ENCODE measurements around the gene WIZ. TPM values are rescaled to one million over a fixed set of nuclear protein-coding genes. Genes with fewer than 3 reads are reported as not detected.
"Not testable (repeated sequence)": the region's sequence is repeated elsewhere in the genome, so short reads cannot be mapped to it uniquely, and the experiment has no call there.

WIZ gene
- total and polyA plus RNA-seq, 5 donors from 2014 or later = 0.25 to 17.6 (median 1.0) TPM

DNA sequence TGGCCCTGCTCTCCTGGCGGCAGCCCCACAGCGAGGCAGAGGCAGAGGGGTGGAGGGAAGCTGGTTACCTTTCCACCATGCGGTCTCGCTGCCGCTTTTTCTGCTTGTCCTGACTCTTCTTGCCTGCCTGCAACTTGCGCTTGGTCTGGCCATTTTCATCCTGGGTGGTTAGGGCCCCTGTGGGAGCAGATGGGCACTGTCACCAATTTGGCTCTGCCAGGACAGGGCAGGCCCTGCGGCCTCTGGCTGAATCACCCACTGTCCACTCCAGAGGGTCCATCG, 50.6 kb downstream of the WIZ start:
- H3K9me3 ChIP-seq (ENCODE audit: control insufficient read depth in 2 of 2, low read length in 2 of 2) = no peaks in the 10 kb centered on the region
- Mint-ChIP-seq H3K4me3 (no peak overlapping the region), H3K9me3 (no peaks in the 10 kb centered on the region), H3K27ac (no peak overlapping the region), H3K36me3 (peaks cover 27% of the 10 kb centered on the region), H3K27me3 (no peaks in the 10 kb centered on the region), H3K4me1 (peaks cover 0 to 15% (median 2%) of the 10 kb centered on the region in 4 donors)
- peaks cover under 1% of the 10 kb centered on the region for H3K4me1 ChIP-seq (ENCODE audit: control insufficient read depth, insufficient read depth, low read length, poor library complexity, severe bottlenecking)
- DNase-seq = no peak
- peaks cover 84% of the 10 kb centered on the region for H3K36me3 ChIP-seq (ENCODE audit: control insufficient read depth, insufficient read depth, low read length)
- ATAC-seq (ENCODE audit: low read depth in 2 of 2) = no peak
- no peak overlapping the region for H3K4me3 ChIP-seq (ENCODE audit: low read depth, low read length)
- H3K27ac ChIP-seq (ENCODE audit: insufficient read depth, low read length, poor library complexity, severe bottlenecking) = no peak overlapping the region
- H3K27me3 ChIP-seq (ENCODE audit: control insufficient read depth, insufficient read depth, low read length) = no peaks in the 10 kb centered on the region

DNA sequence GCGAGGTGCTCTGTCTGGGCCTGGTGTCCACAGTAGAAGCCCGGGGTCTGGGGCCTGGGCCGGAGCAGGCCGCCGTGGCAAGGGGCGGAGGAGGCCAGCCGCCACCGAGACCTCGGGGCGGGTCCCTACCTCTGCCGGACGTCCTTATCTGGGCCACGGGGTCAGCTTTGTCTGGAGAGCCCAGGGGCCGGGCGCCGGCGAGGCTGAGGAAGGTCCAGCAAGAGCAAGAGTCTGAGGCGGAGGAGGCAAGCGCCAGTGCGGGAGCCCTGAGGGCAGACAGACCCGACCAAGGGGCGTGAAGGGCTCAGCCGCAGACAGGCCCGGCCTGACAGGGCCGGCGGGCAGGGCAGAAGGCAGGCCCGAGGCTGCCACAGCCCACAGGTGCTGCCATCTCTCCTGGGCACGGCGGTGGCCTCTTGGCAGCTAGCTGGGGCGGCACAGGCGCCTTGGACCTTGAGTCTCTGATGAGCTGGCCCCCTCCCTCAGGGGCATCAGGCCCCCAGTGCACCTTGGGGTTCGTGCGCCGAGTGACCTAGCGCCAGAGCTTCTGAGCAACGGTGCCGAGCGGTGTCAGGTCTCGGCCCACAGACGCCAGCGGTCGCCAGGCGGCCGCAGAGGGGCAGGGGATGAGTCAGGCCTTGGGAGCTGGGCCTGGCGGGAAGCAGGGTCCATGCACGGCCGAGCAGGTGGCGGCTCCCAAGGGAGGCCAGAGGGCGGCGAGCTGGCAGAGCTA, 51.1 kb downstream of the WIZ start:
- Mint-ChIP-seq H3K27me3 (no peaks in the 10 kb centered on the region), H3K36me3 (peaks cover 26% of the 10 kb centered on the region), H3K9me3 (no peaks in the 10 kb centered on the region), H3K4me1 (peaks cover 0 to 10% (median 3%) of the 10 kb centered on the region in 4 donors), H3K27ac (no peak overlapping the region), H3K4me3 (no peak overlapping the region)
- H3K4me3 ChIP-seq (ENCODE audit: low read depth, low read length) = no peak overlapping the region
- no peak overlapping the region for H3K27ac ChIP-seq (ENCODE audit: insufficient read depth, low read length, poor library complexity, severe bottlenecking)
- ATAC-seq (ENCODE audit: low read depth in 2 of 2) = no peak
- H3K27me3 ChIP-seq (ENCODE audit: control insufficient read depth, insufficient read depth, low read length) = no peaks in the 10 kb centered on the region
- H3K36me3 ChIP-seq (ENCODE audit: control insufficient read depth, insufficient read depth, low read length) = peaks cover 84% of the 10 kb centered on the region
- no peaks in the 10 kb centered on the region for H3K4me1 ChIP-seq (ENCODE audit: control insufficient read depth, insufficient read depth, low read length, poor library complexity, severe bottlenecking)
- H3K9me3 ChIP-seq (ENCODE audit: control insufficient read depth in 2 of 2, low read length in 2 of 2) = no peaks in the 10 kb centered on the region
- DNase-seq = no peak

GRCh38 chr19:15397782-15398181, 52.0 kb downstream of the WIZ start:
- H3K27me3 Mint-ChIP-seq = no peaks in the 10 kb centered on the region
- H3K4me1 ChIP-seq (ENCODE audit: control insufficient read depth, insufficient read depth, low read length, poor library complexity, severe bottlenecking) = no peaks in the 10 kb centered on the region
- peaks cover 0 to 12% (median 7%) of the 10 kb centered on the region in 4 donors for H3K4me1 Mint-ChIP-seq
- no peak overlapping the region for H3K4me3 ChIP-seq (ENCODE audit: low read depth, low read length)
- no peaks in the 10 kb centered on the region for H3K27me3 ChIP-seq (ENCODE audit: control insufficient read depth, insufficient read depth, low read length)
- H3K9me3 ChIP-seq (ENCODE audit: control insufficient read depth in 2 of 2, low read length in 2 of 2) = no peaks in the 10 kb centered on the region
- H3K36me3 Mint-ChIP-seq = peaks cover 30% of the 10 kb centered on the region
- no peak overlapping the region for H3K27ac Mint-ChIP-seq
- no peak overlapping the region for H3K4me3 Mint-ChIP-seq
- H3K27ac ChIP-seq (ENCODE audit: insufficient read depth, low read length, poor library complexity, severe bottlenecking) = no peak overlapping the region
- H3K9me3 Mint-ChIP-seq = no peaks in the 10 kb centered on the region
- DNase-seq (no peak), ATAC-seq (ENCODE audit: low read depth in 2 of 2) (no peak)
- H3K36me3 ChIP-seq (ENCODE audit: control insufficient read depth, insufficient read depth, low read length) = peaks cover 80% of the 10 kb centered on the region

DNA sequence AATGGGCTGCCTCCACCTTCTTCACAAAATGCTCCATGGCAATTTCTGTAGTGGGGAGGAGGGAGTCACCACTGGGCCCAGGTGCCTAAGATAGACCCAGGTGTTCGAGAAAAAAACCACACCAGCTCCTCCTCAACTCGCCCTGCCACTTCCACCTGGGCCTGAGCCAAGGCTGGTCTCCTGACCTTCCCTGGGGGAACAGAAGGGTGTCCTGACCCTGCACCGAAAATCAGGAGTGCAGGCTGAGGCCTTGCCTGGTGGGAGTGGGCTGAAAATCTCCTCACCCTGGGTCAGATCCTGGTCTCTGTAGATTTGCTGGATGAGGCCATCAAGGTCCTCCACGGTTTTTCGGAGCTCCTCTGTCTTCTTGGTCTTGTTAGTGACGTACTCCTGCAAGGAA, 52.5 kb downstream of the WIZ start:
- Histone ChIP-seq H3K36me3 (ENCODE audit: control insufficient read depth, insufficient read depth, low read length) (peaks cover 77% of the 10 kb centered on the region), H3K4me3 (ENCODE audit: low read depth, low read length) (no peak overlapping the region), H3K27me3 (ENCODE audit: control insufficient read depth, insufficient read depth, low read length) (no peaks in the 10 kb centered on the region), H3K27ac (ENCODE audit: insufficient read depth, low read length, poor library complexity, severe bottlenecking) (no peak overlapping the region), H3K9me3 (ENCODE audit: control insufficient read depth in 2 of 2, low read length in 2 of 2) (no peaks in the 10 kb centered on the region), H3K4me1 (ENCODE audit: control insufficient read depth, insufficient read depth, low read length, poor library complexity, severe bottlenecking) (no peaks in the 10 kb centered on the region)
- H3K27ac Mint-ChIP-seq = no peak overlapping the region
- no peak for DNase-seq
- peaks cover 31% of the 10 kb centered on the region for H3K36me3 Mint-ChIP-seq
- H3K9me3 Mint-ChIP-seq = no peaks in the 10 kb centered on the region
- H3K4me1 Mint-ChIP-seq = peaks cover 0 to 12% (median 6%) of the 10 kb centered on the region in 4 donors
- peak overlapping the region in 1 of 4 donors; percentile 15 for H3K4me3 Mint-ChIP-seq
- ATAC-seq (ENCODE audit: low read depth in 2 of 2) = no peak
- no peaks in the 10 kb centered on the region for H3K27me3 Mint-ChIP-seq

DNA sequence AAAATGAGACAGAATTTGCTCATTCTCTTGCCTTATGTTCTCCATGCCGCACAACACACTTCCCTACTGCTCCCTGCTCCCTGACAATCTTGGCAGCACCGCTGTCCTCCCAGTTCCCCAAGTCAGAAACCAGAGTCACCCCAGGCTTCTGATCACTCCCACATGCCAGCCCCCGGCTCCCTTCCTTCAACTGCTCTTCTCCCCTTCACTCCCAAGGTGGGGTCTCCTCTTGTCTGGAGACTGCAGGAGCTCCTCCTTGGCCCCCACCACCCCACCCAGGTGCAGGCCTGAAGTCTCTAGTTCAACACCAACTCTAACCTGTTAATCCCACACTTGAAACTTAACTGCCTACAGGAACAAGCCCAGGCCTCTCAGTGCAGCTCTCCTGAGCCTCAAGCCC, 53.3 kb downstream of the WIZ start:
- Mint-ChIP-seq H3K27me3 (no peaks in the 10 kb centered on the region), H3K4me3 (no peak overlapping the region), H3K36me3 (peaks cover 31% of the 10 kb centered on the region), H3K27ac (peak overlapping the region in 1 of 3 donors; percentile 67), H3K9me3 (no peaks in the 10 kb centered on the region), H3K4me1 (peaks cover 0 to 12% (median 6%) of the 10 kb centered on the region in 4 donors)
- Histone ChIP-seq H3K9me3 (ENCODE audit: control insufficient read depth in 2 of 2, low read length in 2 of 2) (no peaks in the 10 kb centered on the region), H3K27me3 (ENCODE audit: control insufficient read depth, insufficient read depth, low read length) (no peaks in the 10 kb centered on the region), H3K4me3 (ENCODE audit: low read depth, low read length) (no peak overlapping the region), H3K27ac (ENCODE audit: insufficient read depth, low read length, poor library complexity, severe bottlenecking) (no peak overlapping the region), H3K36me3 (ENCODE audit: control insufficient read depth, insufficient read depth, low read length) (peaks cover 76% of the 10 kb centered on the region), H3K4me1 (ENCODE audit: control insufficient read depth, insufficient read depth, low read length, poor library complexity, severe bottlenecking) (no peaks in the 10 kb centered on the region)
- DNase-seq = no peak
- ATAC-seq (ENCODE audit: low read depth in 2 of 2) = no peak

GRCh38 chr19:15395251-15395650, 54.5 kb downstream of the WIZ start:
- peaks cover 35% of the 10 kb centered on the region for H3K36me3 Mint-ChIP-seq

GRCh38 chr19:15394426-15394825, 55.3 kb downstream of the WIZ start:
- H3K4me1 ChIP-seq (ENCODE audit: control insufficient read depth, insufficient read depth, low read length, poor library complexity, severe bottlenecking) = no peaks in the 10 kb centered on the region
- no peak overlapping the region for H3K4me3 ChIP-seq (ENCODE audit: low read depth, low read length)
- no peaks in the 10 kb centered on the region for H3K27me3 ChIP-seq (ENCODE audit: control insufficient read depth, insufficient read depth, low read length)
- peaks cover 0 to 1% (median 0%) of the 10 kb centered on the region in 7 donors for H3K9me3 Mint-ChIP-seq
- H3K36me3 Mint-ChIP-seq = peaks cover 35% of the 10 kb centered on the region
- no peak overlapping the region for H3K27ac ChIP-seq (ENCODE audit: insufficient read depth, low read length, poor library complexity, severe bottlenecking)
- DNase-seq (no peak), ATAC-seq (ENCODE audit: low read depth in 2 of 2) (no peak)
- no peak overlapping the region for H3K27ac Mint-ChIP-seq
- H3K9me3 ChIP-seq (ENCODE audit: control insufficient read depth in 2 of 2, low read length in 2 of 2) = no peaks in the 10 kb centered on the region
- peaks cover 63% of the 10 kb centered on the region for H3K36me3 ChIP-seq (ENCODE audit: control insufficient read depth, insufficient read depth, low read length)
- H3K4me1 Mint-ChIP-seq = peaks cover 9 to 16% (median 12%) of the 10 kb centered on the region in 4 donors
- peak overlapping the region in 1 of 4 donors; percentile 4 for H3K4me3 Mint-ChIP-seq
- H3K27me3 Mint-ChIP-seq = no peaks in the 10 kb centered on the region

More at GRCh38 chr19:15395251-15395650, 54.5 kb downstream of the WIZ start:
- H3K27ac ChIP-seq (ENCODE audit: insufficient read depth, low read length, poor library complexity, severe bottlenecking); H3K9me3 Mint-ChIP-seq; H3K4me1 ChIP-seq (ENCODE audit: control insufficient read depth, insufficient read depth, low read length, poor library complexity, severe bottlenecking); DNase-seq; H3K27me3 Mint-ChIP-seq; ATAC-seq (ENCODE audit: low read depth in 2 of 2); H3K27me3 ChIP-seq (ENCODE audit: control insufficient read depth, insufficient read depth, low read length); H3K4me3 Mint-ChIP-seq; H3K4me3 ChIP-seq (ENCODE audit: low read depth, low read length); H3K9me3 ChIP-seq (ENCODE audit: control insufficient read depth in 2 of 2, low read length in 2 of 2): not testable (repeated sequence)
- H3K27ac Mint-ChIP-seq = peak overlapping the region in 1 of 3 donors; percentile 26
- peaks cover 68% of the 10 kb centered on the region for H3K36me3 ChIP-seq (ENCODE audit: control insufficient read depth, insufficient read depth, low read length)
- H3K4me1 Mint-ChIP-seq = peaks cover 8 to 16% (median 11%) of the 10 kb centered on the region in 4 donors

DNA sequence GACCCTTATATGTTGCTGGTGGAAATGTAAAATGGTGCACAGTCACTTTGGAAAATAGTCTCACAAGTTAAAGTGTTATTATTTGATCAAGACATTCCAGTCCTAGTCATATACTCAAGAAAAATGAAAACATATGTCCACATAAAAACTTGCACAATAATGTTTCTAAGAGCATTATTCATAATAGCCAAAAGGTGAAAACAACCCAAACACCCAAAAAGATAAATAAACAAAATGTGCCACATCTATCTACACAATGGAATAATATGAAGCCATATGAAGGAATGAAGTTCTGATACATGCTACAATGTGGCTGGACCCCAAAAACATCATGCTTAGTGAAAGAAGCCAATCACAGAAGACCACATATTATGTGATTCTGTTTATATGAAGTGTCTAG, 55.8 kb downstream of the WIZ start:
- DNase-seq (no peak), ATAC-seq (ENCODE audit: low read depth in 2 of 2) (no peak)
- Mint-ChIP-seq H3K4me1 (peaks cover 9 to 18% (median 12%) of the 10 kb centered on the region in 4 donors), H3K4me3 (peak overlapping the region in 1 of 4 donors; percentile 4), H3K27me3 (no peaks in the 10 kb centered on the region), H3K27ac (no peak overlapping the region), H3K9me3 (peaks cover 0 to 1% (median 0%) of the 10 kb centered on the region in 7 donors), H3K36me3 (peaks cover 35% of the 10 kb centered on the region)
- H3K4me3 ChIP-seq (ENCODE audit: low read depth, low read length) = no peak overlapping the region
- H3K27ac ChIP-seq (ENCODE audit: insufficient read depth, low read length, poor library complexity, severe bottlenecking) = no peak overlapping the region
- H3K9me3 ChIP-seq (ENCODE audit: control insufficient read depth in 2 of 2, low read length in 2 of 2) = no peaks in the 10 kb centered on the region
- H3K36me3 ChIP-seq (ENCODE audit: control insufficient read depth, insufficient read depth, low read length) = peaks cover 59% of the 10 kb centered on the region
- no peaks in the 10 kb centered on the region for H3K27me3 ChIP-seq (ENCODE audit: control insufficient read depth, insufficient read depth, low read length)
- H3K4me1 ChIP-seq (ENCODE audit: control insufficient read depth, insufficient read depth, low read length, poor library complexity, severe bottlenecking) = no peaks in the 10 kb centered on the region

All from CD4-positive, CD25-positive, alpha-beta regulatory T cell (primary cell).